Measurements from ENCODE around the gene TBC1D14. TPM values are rescaled to one million over a fixed set of nuclear protein-coding genes. Genes with fewer than 3 reads are reported as not detected.

Gene TBC1D14
- total and polyA plus RNA-seq, 2 experiments from 2014 or later = 33.6 to 50.8 TPM

DNA sequence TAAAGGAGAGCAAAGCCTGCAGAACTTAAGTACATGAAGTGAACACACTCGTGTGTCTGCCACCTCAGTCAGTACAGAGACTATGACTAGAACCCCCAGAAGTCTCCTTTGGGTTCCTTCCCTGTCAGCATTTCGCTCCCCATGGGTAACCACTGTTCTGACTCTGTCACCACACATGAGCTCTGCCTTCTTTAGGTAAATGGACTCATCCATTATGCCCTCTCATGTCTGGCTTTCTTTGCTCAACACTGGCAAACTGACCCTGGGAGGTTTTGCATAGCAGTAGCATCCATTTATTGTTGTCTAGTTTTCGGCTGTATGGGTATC, 38.5 kb downstream of the TBC1D14 start:
- H3K36me3 ChIP-seq (replicated peaks; ENCODE audit: insufficient read depth, low read depth) = no peaks in the 10 kb centered on the region
- H3K27ac ChIP-seq = peak overlapping the region; percentile 97
- H3K27me3 ChIP-seq = no peaks in the 10 kb centered on the region
- WGBS (ENCODE audit: low lambda C conversion rate, missing lambda C conversion rate) = 73% methylated on average over 3 of the region's 3 CpGs
- no peak for DNase-seq (ENCODE audit: low spot score)
- H4K20me1 ChIP-seq (ENCODE audit: insufficient read depth, poor library complexity, severe bottlenecking) = peaks cover 3% of the 10 kb centered on the region
- H3K9me3 ChIP-seq (ENCODE audit: low read depth) = no peaks in the 10 kb centered on the region
- peaks cover 24% of the 10 kb centered on the region for H3K4me1 ChIP-seq (ENCODE audit: insufficient read depth)
- H3K79me2 ChIP-seq = peaks cover 88% of the 10 kb centered on the region
- no peaks in the 10 kb centered on the region for H3K9me2 ChIP-seq (replicated peaks; ENCODE audit: insufficient read depth)
- TF ChIP-seq EZH2phosphoT487 (IDR thresholded peaks at IDR 0.05; ENCODE audit: low read depth, severe bottlenecking, unreplicated experiment) (no peak), EZH2 (IDR thresholded peaks at IDR 0.05; ENCODE audit: borderline replicate concordance) (no peak)
- TF ChIP-seq, protein P1, sequence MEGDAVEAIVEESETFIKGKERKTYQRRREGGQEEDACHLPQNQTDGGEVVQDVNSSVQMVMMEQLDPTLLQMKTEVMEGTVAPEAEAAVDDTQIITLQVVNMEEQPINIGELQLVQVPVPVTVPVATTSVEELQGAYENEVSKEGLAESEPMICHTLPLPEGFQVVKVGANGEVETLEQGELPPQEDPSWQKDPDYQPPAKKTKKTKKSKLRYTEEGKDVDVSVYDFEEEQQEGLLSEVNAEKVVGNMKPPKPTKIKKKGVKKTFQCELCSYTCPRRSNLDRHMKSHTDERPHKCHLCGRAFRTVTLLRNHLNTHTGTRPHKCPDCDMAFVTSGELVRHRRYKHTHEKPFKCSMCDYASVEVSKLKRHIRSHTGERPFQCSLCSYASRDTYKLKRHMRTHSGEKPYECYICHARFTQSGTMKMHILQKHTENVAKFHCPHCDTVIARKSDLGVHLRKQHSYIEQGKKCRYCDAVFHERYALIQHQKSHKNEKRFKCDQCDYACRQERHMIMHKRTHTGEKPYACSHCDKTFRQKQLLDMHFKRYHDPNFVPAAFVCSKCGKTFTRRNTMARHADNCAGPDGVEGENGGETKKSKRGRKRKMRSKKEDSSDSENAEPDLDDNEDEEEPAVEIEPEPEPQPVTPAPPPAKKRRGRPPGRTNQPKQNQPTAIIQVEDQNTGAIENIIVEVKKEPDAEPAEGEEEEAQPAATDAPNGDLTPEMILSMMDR (IDR thresholded peaks at IDR 0.05; ENCODE audit: poor library complexity) = no peak
- H3K4me3 ChIP-seq = no peak overlapping the region
- peak overlapping the region; percentile 73 for H3K4me2 ChIP-seq
- H2AFZ ChIP-seq = no peak overlapping the region

DNA sequence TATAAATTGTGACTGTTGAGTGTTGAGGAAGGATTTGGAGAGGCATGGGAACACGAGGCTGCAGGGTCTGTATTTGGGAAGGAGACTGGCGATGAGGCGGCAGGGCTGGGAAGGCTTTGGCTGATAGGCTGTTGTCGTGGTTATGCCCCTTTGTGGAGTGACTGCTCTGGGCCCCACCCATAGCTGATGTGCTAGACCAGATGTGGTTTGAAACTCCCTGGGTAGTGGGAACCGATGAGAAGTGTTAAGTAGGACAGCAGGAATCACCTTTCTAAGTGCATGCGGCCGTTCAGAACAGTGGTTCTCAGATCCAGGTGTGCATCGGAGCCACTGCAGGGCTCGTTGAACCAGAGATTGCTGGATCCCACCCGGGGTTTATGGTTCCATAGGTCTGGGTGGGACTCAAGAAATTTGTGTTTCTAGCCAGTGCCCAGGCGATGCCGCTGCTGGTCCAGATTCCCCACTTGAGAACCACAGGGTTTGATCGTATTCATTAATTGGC, 42.3 kb downstream of the TBC1D14 start:
- Histone ChIP-seq H3K4me2 (no peak overlapping the region), H3K79me2 (peaks cover 86% of the 10 kb centered on the region), H3K4me3 (no peak overlapping the region), H4K20me1 (ENCODE audit: insufficient read depth, poor library complexity, severe bottlenecking) (peaks cover 3% of the 10 kb centered on the region), H3K36me3 (replicated peaks; ENCODE audit: insufficient read depth, low read depth) (no peaks in the 10 kb centered on the region), H3K9me3 (ENCODE audit: low read depth) (no peaks in the 10 kb centered on the region), H3K9me2 (replicated peaks; ENCODE audit: insufficient read depth) (no peaks in the 10 kb centered on the region), H3K4me1 (ENCODE audit: insufficient read depth) (peaks cover 38% of the 10 kb centered on the region), H2AFZ (no peak overlapping the region), H3K27me3 (no peaks in the 10 kb centered on the region), H3K27ac (no peak overlapping the region)
- no peak for DNase-seq (ENCODE audit: low spot score)
- WGBS (ENCODE audit: low lambda C conversion rate, missing lambda C conversion rate) = 77% methylated on average over 13 of the region's 13 CpGs
- TF ChIP-seq EZH2phosphoT487 (IDR thresholded peaks at IDR 0.05; ENCODE audit: low read depth, severe bottlenecking, unreplicated experiment) = no peak

DNA sequence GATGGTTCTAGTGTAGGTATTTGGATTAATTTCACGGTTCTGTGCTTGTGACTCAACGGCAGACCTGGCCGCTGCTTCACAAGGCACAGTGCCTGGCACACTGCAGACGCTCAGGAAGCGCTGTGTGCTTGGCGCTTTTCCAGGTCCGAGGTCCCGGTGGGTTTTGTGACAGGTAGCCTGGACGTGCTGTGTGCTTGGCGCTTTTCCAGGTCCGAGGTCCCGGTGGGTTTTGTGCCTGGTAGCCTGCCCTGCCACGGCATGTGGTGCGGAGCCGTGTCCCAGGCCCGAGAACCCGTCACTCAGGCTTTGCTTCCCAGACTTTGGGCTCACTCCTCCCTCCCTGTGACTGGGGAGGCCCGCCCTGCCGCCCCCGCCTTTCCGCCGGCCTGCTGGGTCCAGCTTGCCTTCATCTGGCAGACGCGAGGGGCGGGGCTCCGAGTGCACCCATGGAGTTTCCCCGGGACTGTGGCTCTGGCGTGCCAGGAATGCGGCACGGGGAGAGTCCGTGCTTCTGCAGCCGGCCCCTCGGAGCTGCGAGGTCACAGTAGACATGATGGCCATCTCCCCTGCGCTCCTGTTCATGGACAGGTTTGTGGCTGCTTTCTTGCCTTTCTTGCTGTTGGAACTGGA, 44.2 kb downstream of the TBC1D14 start:
- peaks cover 35% of the 10 kb centered on the region for H3K4me1 ChIP-seq (ENCODE audit: insufficient read depth)
- peaks cover 93% of the 10 kb centered on the region for H3K79me2 ChIP-seq
- 67% methylated on average over 27 of the region's 35 CpGs for WGBS (ENCODE audit: low lambda C conversion rate, missing lambda C conversion rate)
- H3K4me3 ChIP-seq = no peak overlapping the region
- no peak overlapping the region for H2AFZ ChIP-seq
- TF ChIP-seq EZH2phosphoT487 (IDR thresholded peaks at IDR 0.05; ENCODE audit: low read depth, severe bottlenecking, unreplicated experiment) = no peak
- no peak for TF ChIP-seq EZH2 (IDR thresholded peaks at IDR 0.05; ENCODE audit: borderline replicate concordance)
- TF ChIP-seq, protein P1 (IDR thresholded peaks at IDR 0.05; ENCODE audit: poor library complexity) = no peak
- peak overlapping the region; percentile 67 for H3K4me2 ChIP-seq
- no peaks in the 10 kb centered on the region for H3K27me3 ChIP-seq
- no peaks in the 10 kb centered on the region for H3K9me2 ChIP-seq (replicated peaks; ENCODE audit: insufficient read depth)
- H3K27ac ChIP-seq = peak overlapping the region; percentile 93
- peak; percentile 75 for DNase-seq (ENCODE audit: low spot score)
- no peaks in the 10 kb centered on the region for H3K36me3 ChIP-seq (replicated peaks; ENCODE audit: insufficient read depth, low read depth)
- peaks cover 3% of the 10 kb centered on the region for H4K20me1 ChIP-seq (ENCODE audit: insufficient read depth, poor library complexity, severe bottlenecking)
- no peaks in the 10 kb centered on the region for H3K9me3 ChIP-seq (ENCODE audit: low read depth)

DNA sequence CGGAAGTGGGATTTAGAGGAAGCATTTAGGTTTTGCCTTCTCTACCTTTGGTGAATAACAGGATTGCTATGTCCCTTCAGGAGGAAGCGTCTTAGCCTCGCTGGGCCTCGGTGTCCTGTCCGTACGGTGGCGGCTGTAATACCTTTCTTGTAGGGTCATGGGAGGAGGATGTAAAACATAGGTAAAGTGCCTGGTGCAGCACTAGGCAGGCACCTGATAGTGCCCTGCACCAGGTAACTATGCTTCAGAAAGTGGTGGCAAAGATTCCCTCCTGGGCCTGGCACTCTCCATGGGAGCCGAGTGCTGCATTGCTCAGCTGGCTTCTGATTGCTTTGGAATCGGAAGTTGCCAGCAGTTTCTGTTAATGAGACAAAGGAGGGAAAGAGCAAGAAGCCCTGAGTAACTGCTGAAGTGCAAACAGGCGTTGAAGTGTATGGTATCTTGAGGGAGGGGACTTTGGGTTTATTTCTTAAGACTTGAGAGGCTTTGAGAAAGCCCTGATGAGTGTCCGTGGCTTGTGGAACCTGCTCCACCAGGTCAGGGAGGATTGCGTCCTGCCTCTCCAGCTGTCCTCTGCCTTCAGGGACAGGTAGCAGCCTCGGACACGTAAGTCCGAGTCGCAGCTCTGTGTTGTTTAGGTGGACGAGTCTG, 45.8 kb downstream of the TBC1D14 start:
- no peaks in the 10 kb centered on the region for H3K9me3 ChIP-seq (ENCODE audit: low read depth)
- no peaks in the 10 kb centered on the region for H3K36me3 ChIP-seq (replicated peaks; ENCODE audit: insufficient read depth, low read depth)
- no peaks in the 10 kb centered on the region for H3K27me3 ChIP-seq
- H4K20me1 ChIP-seq (ENCODE audit: insufficient read depth, poor library complexity, severe bottlenecking) = peaks cover 3% of the 10 kb centered on the region
- H3K4me2 ChIP-seq = peak overlapping the region; percentile 67
- no peak for TF ChIP-seq EZH2phosphoT487 (IDR thresholded peaks at IDR 0.05; ENCODE audit: low read depth, severe bottlenecking, unreplicated experiment)
- TF ChIP-seq, protein P1 (IDR thresholded peaks at IDR 0.05; ENCODE audit: poor library complexity) = no peak
- TF ChIP-seq EZH2 (IDR thresholded peaks at IDR 0.05; ENCODE audit: borderline replicate concordance) = no peak
- 64% methylated on average over 17 of the region's 17 CpGs for WGBS (ENCODE audit: low lambda C conversion rate, missing lambda C conversion rate)
- H3K9me2 ChIP-seq (replicated peaks; ENCODE audit: insufficient read depth) = no peaks in the 10 kb centered on the region
- H2AFZ ChIP-seq = no peak overlapping the region
- H3K4me3 ChIP-seq = no peak overlapping the region
- peaks cover 35% of the 10 kb centered on the region for H3K4me1 ChIP-seq (ENCODE audit: insufficient read depth)
- peaks cover 92% of the 10 kb centered on the region for H3K79me2 ChIP-seq
- DNase-seq (ENCODE audit: low spot score) = peak; percentile 60
- H3K27ac ChIP-seq = peak overlapping the region; percentile 93
